ENCODE results near the gene FYTTD1. TPM values are rescaled to one million over a fixed set of nuclear protein-coding genes. Genes with fewer than 3 reads are reported as not detected.
A peak's percentile ranks its signal among the peaks of the same experiment; 100 is the strongest.

The FYTTD1 gene
- total RNA-seq, 1 donor from 2014 or later = 37.7 TPM

GRCh38 chr3:197830308-197830966, 80.8 kb downstream of the FYTTD1 start:
- Histone ChIP-seq H3K4me3 (no peak overlapping the region), H3K27me3 (ENCODE audit: low read depth) (no peaks in the 10 kb centered on the region), H3K36me3 (peaks cover 85% of the 10 kb centered on the region), H3K27ac (no peak overlapping the region), H3K9me3 (no peaks in the 10 kb centered on the region), H3K4me1 (no peaks in the 10 kb centered on the region)
- intact Hi-C loops (cut with DNase I) = no loop called here
- no peak for DNase-seq
- peak; percentile 58 to 70 for ATAC-seq
- no peak for TF ChIP-seq CTCF (IDR thresholded peaks at IDR 0.05)

- no peak overlapping the region for H3K27ac ChIP-seq
- intact Hi-C loops (cut with DNase I) = no loop called here
- DNase-seq (no peak), ATAC-seq (peak; percentile 35 to 46)
- peaks cover 90% of the 10 kb centered on the region for H3K36me3 ChIP-seq
- H3K4me1 ChIP-seq = no peaks in the 10 kb centered on the region
- no peaks in the 10 kb centered on the region for H3K27me3 ChIP-seq (ENCODE audit: low read depth)
- H3K4me3 ChIP-seq = no peak overlapping the region
- H3K9me3 ChIP-seq = no peaks in the 10 kb centered on the region
- TF ChIP-seq CTCF (IDR thresholded peaks at IDR 0.05) = no peak
These were observed 81.3 kb downstream of the FYTTD1 start for GRCh38 chr3:197830967-197831313.

GRCh38 chr3:197833930-197834715, 84.4 kb downstream of the FYTTD1 start:
- Histone ChIP-seq H3K4me3 (no peak overlapping the region), H3K4me1 (no peaks in the 10 kb centered on the region), H3K36me3 (peaks cover 71% of the 10 kb centered on the region), H3K27ac (no peak overlapping the region), H3K9me3 (no peaks in the 10 kb centered on the region), H3K27me3 (ENCODE audit: low read depth) (no peaks in the 10 kb centered on the region)
- intact Hi-C loops (cut with DNase I) = no loop called here
- no peak for TF ChIP-seq CTCF (IDR thresholded peaks at IDR 0.05)
- DNase-seq (no peak), ATAC-seq (no peak)

GRCh38 chr3:197835509-197835908, 85.8 kb downstream of the FYTTD1 start:
- Histone ChIP-seq H3K4me3 (no peak overlapping the region), H3K27ac (no peak overlapping the region), H3K4me1 (no peaks in the 10 kb centered on the region), H3K36me3 (peaks cover 75% of the 10 kb centered on the region), H3K9me3 (no peaks in the 10 kb centered on the region), H3K27me3 (ENCODE audit: low read depth) (no peaks in the 10 kb centered on the region)
- no peak for TF ChIP-seq CTCF (IDR thresholded peaks at IDR 0.05)
- ATAC-seq (no peak), DNase-seq (no peak)
- intact Hi-C loops (cut with DNase I) = no loop called here

- no peaks in the 10 kb centered on the region for H3K27me3 ChIP-seq (ENCODE audit: low read depth)
- DNase-seq = no peak
- ATAC-seq = no peak
- intact Hi-C loops (cut with DNase I) = no loop called here
- peaks cover 75% of the 10 kb centered on the region for H3K36me3 ChIP-seq
- H3K27ac ChIP-seq = no peak overlapping the region
- H3K4me1 ChIP-seq = no peaks in the 10 kb centered on the region
- no peak for TF ChIP-seq CTCF (IDR thresholded peaks at IDR 0.05)
- H3K9me3 ChIP-seq = no peaks in the 10 kb centered on the region
- no peak overlapping the region for H3K4me3 ChIP-seq
These were observed 86.6 kb downstream of the FYTTD1 start for GRCh38 chr3:197836244-197836643.

Other genes with a start within 250 kb of the FYTTD1 start
- gene BDH1, start 193.9 kb upstream of the FYTTD1 start, total RNA-seq = 12.4 TPM
- gene RUBCN, start 13.0 kb upstream of the FYTTD1 start, total RNA-seq = 33.1 TPM
- gene LRCH3, start 41.4 kb downstream of the FYTTD1 start, total RNA-seq = 35.7 TPM
- 692 TPM for gene RPL35A, start 200.3 kb downstream of the FYTTD1 start, total RNA-seq
- gene LMLN, start 210.3 kb downstream of the FYTTD1 start, total RNA-seq = 12.3 TPM

Measured in lower lobe of right lung (tissue), 2 donors.